Sigmoid colon (tissue), 7 donors: ENCODE measurements around the gene PRDM16. TPM values are rescaled to one million over a fixed set of nuclear protein-coding genes. Genes with fewer than 3 reads are reported as not detected.

Source experiments
- DNase-seq: peaks from one replicate; pipeline ENCODE4 v3.0.0-alpha.2; 2019
- H3K27ac ChIP-seq, 4 donors: fragments of 200-600 bp; sonication (generic); one replicate each; pipeline ENCODE4 v1.5.1; 2016 to 2019; ENCODE audit warnings: mild to moderate bottlenecking in 1 of 4
- H3K27me3 ChIP-seq, 3 donors: fragments of 200-600 bp; sonication (generic); one replicate each; pipeline ENCODE4 v1.5.1; 2019; ENCODE audit warnings: mild to moderate bottlenecking in 1 of 3
- H3K36me3 ChIP-seq, 4 donors: fragments of 200-600 bp; sonication (generic); one replicate each; pipeline ENCODE4 v1.5.1; 2016 to 2019
- H3K4me1 ChIP-seq, 4 donors: fragments of 200-600 bp; sonication (generic); one replicate each; pipeline ENCODE4 v1.5.1; 2017 to 2019
- H3K4me3 ChIP-seq, 4 donors: fragments of 200-600 bp; sonication (generic); one replicate each; pipeline ENCODE4 v1.5.1; 2017 to 2019; ENCODE audit warnings: mild to moderate bottlenecking in 2 of 4, moderate library complexity in 1 of 4
- H3K9me3 ChIP-seq, 4 donors: fragments of 200-600 bp in 3 of 4; sonication (generic) in 3 of 4; one replicate each; pipeline versions ENCODE4 v1.5.1 to v1.6.1; 2013 to 2019
- EP300 ChIP-seq, 4 donors: sonication (generic); formaldehyde crosslinking; IDR thresholded peaks; one replicate each; pipeline ENCODE4 v1.6.1; 2017; ENCODE audit warnings: antibody characterized with exemption in 4 of 4
- POLR2A ChIP-seq, 2 donors: fragments of 450-650 bp; IDR thresholded peaks; one replicate each; pipeline ENCODE4 v1.6.1; 2016; ENCODE audit warnings: antibody characterized with exemption in 2 of 2, mild to moderate bottlenecking in 2 of 2, moderate library complexity in 2 of 2
- POLR2AphosphoS5 ChIP-seq, 4 donors: sonication (generic); formaldehyde crosslinking; IDR thresholded peaks; one replicate each; pipeline ENCODE4 v1.6.1; 2017; ENCODE audit warnings: antibody characterized with exemption in 4 of 4
- WGBS, 2 donors: extraction: QIAGEN DNeasy Blood & Tissue Kit; methylation state at CpG; one replicate each; pipeline ENCODE4 v1.1.7; 2013; 5-methylcytosine and 5-hydroxymethylcytosine counted together
- intact Hi-C: fragments of 100-400 bp; cut with DNase I; formaldehyde crosslinking; loops from one replicate; pipeline ENCODE4 v1.15.1; 2023
- polyA plus RNA-seq, 3 donors: library from polyadenylated mRNA; stranded (reverse); fragments of 200-250 nt; gene quantifications; one replicate each; pipeline ENCODE4 v1.2.3, GENCODE V29; 2013
- total RNA-seq, 4 donors: library from RNA; depleted of rRNA; stranded (reverse); fragments of >200 nt; gene quantifications; one replicate each; pipeline ENCODE4 v1.1.0, GENCODE V29; 2016
- TF ChIP-seq, protein P1 (sequence below), 4 experiments: fragments of 450-650 bp in 3 of 4; fragments of 200-600 bp in 1 of 4; IDR thresholded peaks; one replicate each; pipeline ENCODE4 v1.5.1; 2016 to 2019; ENCODE audit warnings: antibody characterized with exemption in 4 of 4, mild to moderate bottlenecking in 3 of 4, moderate library complexity in 2 of 4
- donor health status: healthy with polysubstance abuse.
- donor health status: Bipolar disorder and iron deficiency.
- donor health status: healthy.

PRDM16 gene
- total RNA-seq = 1 to 10 TPM in 1 of 4 donors, under 1 TPM in 3; 0.14 to 1.1 (median 0.60) TPM
- 1 to 10 TPM in 1 of 3 donors, under 1 TPM in 2; under 0.01 to 1.7 (median 0.46) TPM for polyA plus RNA-seq

DNA sequence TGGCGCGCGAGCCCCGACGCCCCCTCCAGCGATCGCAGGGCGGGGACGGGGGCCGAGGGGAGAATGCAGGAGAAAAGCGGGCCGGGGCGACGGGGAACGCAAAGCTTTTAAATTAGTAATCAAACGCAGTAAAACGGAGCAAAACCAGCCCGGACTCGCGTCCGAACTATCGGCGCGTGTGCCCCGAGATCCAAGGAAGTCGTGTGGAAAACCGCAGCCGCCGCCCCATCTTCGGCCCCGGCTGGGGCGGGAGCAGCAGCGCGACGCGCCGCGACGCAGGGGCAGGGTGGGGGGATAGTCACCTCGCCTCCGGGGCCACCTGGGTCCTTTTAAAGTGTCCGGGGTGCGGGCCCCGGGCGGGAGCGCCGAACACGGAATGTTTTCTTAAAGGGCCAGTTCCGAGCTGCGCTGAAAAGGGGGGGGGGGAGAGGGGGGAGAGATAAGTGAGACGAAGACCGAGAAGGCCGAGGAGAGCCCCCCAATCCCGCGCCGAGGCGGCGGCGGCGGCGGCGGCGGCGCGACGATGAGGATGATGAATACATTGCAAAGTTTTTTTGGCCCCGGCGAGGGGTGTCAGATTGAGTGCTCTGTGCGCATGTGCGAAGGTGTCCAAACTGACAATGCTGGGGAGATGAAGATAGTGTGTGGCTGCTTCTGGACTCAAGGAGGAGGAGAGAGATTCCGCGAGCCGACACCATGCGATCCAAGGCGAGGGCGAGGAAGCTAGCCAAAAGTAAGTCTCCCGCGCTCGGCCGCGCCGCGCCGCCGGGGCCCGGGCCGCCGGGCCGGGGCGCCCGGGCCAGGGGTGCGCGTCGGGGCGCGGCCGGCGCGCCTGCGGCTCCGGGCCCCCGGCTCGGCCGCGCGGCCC lies at the start of gene PRDM16:
Gene PRDM16, plus strand, starts transcription at position 640 of the 868 bp plus-strand sequence. Its CDS starts 57 bp downstream, at position 697.
- WGBS, 2 donors = 1% methylated on average over 106 of the region's 106 CpGs
- Histone ChIP-seq H3K27me3 (peaks cover 74 to 93% (median 87%) of the 10 kb centered on the region in 3 donors), H3K9me3 (no peaks in the 10 kb centered on the region), H3K36me3 (no peaks in the 10 kb centered on the region), H3K4me1 (peaks cover 0 to 55% (median 54%) of the 10 kb centered on the region in 4 donors), H3K27ac (peak within 1 kb of the TSS; percentile 54 to 71 (median 62)), H3K4me3 (peak within 1 kb of the TSS; percentile 53 to 95 (median 72))
- peak; percentile 65 for DNase-seq
- no peak for TF ChIP-seq EP300 (IDR thresholded peaks at IDR 0.05)
- no peak for TF ChIP-seq POLR2AphosphoS5 (IDR thresholded peaks at IDR 0.05)
- TF ChIP-seq POLR2A (IDR thresholded peaks at IDR 0.05) = no peak
- TF ChIP-seq, protein P1, sequence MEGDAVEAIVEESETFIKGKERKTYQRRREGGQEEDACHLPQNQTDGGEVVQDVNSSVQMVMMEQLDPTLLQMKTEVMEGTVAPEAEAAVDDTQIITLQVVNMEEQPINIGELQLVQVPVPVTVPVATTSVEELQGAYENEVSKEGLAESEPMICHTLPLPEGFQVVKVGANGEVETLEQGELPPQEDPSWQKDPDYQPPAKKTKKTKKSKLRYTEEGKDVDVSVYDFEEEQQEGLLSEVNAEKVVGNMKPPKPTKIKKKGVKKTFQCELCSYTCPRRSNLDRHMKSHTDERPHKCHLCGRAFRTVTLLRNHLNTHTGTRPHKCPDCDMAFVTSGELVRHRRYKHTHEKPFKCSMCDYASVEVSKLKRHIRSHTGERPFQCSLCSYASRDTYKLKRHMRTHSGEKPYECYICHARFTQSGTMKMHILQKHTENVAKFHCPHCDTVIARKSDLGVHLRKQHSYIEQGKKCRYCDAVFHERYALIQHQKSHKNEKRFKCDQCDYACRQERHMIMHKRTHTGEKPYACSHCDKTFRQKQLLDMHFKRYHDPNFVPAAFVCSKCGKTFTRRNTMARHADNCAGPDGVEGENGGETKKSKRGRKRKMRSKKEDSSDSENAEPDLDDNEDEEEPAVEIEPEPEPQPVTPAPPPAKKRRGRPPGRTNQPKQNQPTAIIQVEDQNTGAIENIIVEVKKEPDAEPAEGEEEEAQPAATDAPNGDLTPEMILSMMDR (IDR thresholded peaks at IDR 0.05) = no peak
- intact Hi-C loops = loop anchor here (5.0 kb wide), 1 partner anchor 214 kb away; no protein-coding TSS in a partner anchor

DNA sequence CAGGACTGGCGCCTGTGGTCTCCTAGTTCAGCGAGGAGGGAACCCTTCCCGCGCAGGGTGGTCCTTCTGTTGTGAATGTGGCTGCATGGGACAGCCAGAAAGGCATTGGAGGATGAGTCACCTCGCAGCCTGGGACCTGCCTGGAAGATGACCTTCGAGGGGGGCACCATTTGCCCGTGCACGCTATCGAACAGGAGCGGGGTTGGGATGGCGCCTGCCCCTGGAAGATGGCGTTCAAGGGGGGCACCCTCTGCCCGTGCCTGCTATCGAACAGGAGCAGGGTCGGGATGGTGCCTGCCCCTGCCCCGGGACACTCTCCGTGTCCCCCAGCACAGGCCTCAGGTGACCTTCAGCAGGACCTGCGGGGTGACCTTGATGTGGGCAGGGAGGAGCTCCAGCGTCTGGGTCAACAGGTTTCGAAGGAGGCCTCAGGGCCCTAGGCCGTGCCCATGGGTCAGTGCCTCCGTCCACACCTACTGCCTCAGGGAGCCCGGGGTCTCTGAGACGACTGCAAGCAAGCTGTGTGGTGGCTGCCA lies 49.4 kb upstream of the PRDM16 start:
- Histone ChIP-seq H3K27ac (no peak overlapping the region), H3K9me3 (no peaks in the 10 kb centered on the region), H3K4me1 (no peaks in the 10 kb centered on the region), H3K27me3 (peaks cover 9 to 70% (median 46%) of the 10 kb centered on the region in 3 donors), H3K4me3 (no peak overlapping the region), H3K36me3 (no peaks in the 10 kb centered on the region)
- whole genome bisulfite sequencing, 2 donors = 91 to 94% methylated on average over 24 of the region's 24 CpGs
- intact Hi-C loops = no loop called here
- peak; percentile 54 for DNase-seq
- TF ChIP-seq EP300 (IDR thresholded peaks at IDR 0.05) = no peak
- TF ChIP-seq, protein P1 (IDR thresholded peaks at IDR 0.05) = no peak
- no peak for TF ChIP-seq POLR2AphosphoS5 (IDR thresholded peaks at IDR 0.05)
- TF ChIP-seq POLR2A (IDR thresholded peaks at IDR 0.05) = no peak

DNA sequence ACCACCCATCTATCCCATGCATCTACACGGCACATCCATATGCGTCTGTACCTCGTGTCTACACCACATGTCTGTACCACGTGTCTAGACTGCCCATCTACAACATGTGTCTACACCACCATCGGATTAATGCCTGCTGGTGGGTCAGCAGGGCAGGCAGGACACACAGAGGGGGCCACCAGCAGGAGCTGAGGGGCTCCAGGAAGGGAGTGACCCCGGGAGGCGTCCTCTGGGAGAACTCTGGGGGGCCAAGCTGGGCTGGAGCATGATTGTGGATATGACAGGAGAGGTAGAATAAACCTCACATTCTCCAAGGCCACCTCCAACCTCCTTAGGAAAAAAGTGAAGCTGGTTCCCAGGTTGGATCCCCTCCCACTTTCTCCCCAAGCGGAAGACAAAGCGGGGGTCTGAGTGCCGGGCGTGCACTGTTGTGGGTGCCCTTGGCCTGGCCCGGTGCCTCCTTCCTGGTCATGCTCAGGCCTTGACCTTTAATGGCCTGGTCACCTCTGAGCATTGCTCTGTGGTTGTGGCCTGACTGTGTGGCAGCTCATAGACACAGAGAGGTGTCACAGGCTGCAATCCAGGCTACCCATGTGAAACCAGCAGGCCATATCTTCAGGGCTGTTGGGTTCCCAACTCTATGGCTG lies 48.6 kb upstream of the PRDM16 start:
- intact Hi-C loops = no loop called here
- 87 to 93% methylated on average over 12 of the region's 12 CpGs for WGBS, 2 donors
- no peak for TF ChIP-seq EP300 (IDR thresholded peaks at IDR 0.05)
- TF ChIP-seq, protein P1 (IDR thresholded peaks at IDR 0.05) = no peak
- Histone ChIP-seq H3K4me1 (no peaks in the 10 kb centered on the region), H3K27ac (no peak overlapping the region), H3K36me3 (no peaks in the 10 kb centered on the region), H3K27me3 (peaks cover 3 to 64% (median 38%) of the 10 kb centered on the region in 3 donors), H3K4me3 (no peak overlapping the region), H3K9me3 (no peaks in the 10 kb centered on the region)
- DNase-seq = peak; percentile 39

DNA sequence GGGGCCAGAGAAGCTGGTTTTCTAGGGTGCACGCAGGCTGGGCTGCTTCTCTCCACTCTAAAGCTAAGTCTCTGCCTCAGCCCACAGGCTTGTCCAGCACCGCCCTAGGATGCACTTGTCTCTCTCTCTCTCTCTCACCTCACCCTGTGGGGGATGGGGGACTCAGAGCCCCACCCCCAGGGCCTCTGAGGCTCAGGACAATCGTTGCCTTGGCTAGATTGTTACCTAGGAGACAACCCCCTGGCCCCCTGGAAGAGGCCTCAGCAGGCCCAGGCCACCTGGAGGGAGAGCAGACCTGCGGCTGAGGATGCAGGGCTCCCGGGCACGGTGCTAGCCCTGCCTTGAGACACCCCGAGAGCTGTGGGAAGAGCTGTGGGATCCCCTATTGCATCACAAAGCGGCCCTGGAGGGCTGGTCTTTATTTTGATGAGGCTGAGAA lies 47.8 kb upstream of the PRDM16 start, which contains the start of gene ACTRT2:
Gene ACTRT2, plus strand, starts transcription at position 235 of the 439 bp plus-strand sequence. CDS start 220 bp downstream, outside the sequence.
- no peaks in the 10 kb centered on the region for H3K36me3 ChIP-seq
- no peaks in the 10 kb centered on the region for H3K9me3 ChIP-seq
- H3K27ac ChIP-seq = no peak within 1 kb of the TSS
- 61 to 62% methylated on average over 8 of the region's 8 CpGs for WGBS, 2 donors
- no peaks in the 10 kb centered on the region for H3K4me1 ChIP-seq
- H3K27me3 ChIP-seq = peaks cover 0 to 59% (median 30%) of the 10 kb centered on the region in 3 donors
- TF ChIP-seq EP300 (IDR thresholded peaks at IDR 0.05) (no peak), POLR2AphosphoS5 (IDR thresholded peaks at IDR 0.05) (no peak), POLR2A (IDR thresholded peaks at IDR 0.05) (no peak)
- TF ChIP-seq, protein P1 (IDR thresholded peaks at IDR 0.05) = no peak
- H3K4me3 ChIP-seq = no peak within 1 kb of the TSS
- peak; percentile 20 for DNase-seq
- intact Hi-C loops = no loop called here
